Glutamatergic neuron (in vitro differentiated cells): ENCODE measurements around the gene PCDHGA5. TPM values are rescaled to one million over a fixed set of nuclear protein-coding genes. Genes with fewer than 3 reads are reported as not detected.
"Not testable (repeated sequence)": the region's sequence is repeated elsewhere in the genome, so short reads cannot be mapped to it uniquely, and the experiment has no call there.

Experiments used
- DNase-seq: peaks from one replicate; pipeline ENCODE4 v3.0.0; 2022
- H3K27ac Mint-ChIP-seq: one replicate; pipeline ENCODE4 v1.8.0; 2020; ENCODE audit warnings: mild to moderate bottlenecking, mixed read lengths, inconsistent platforms; ENCODE audit not compliant: unreplicated experiment
- H3K27me3 Mint-ChIP-seq: one replicate; pipeline ENCODE4 v1.8.0; 2020; ENCODE audit warnings: mild to moderate bottlenecking, moderate library complexity, mixed read lengths, inconsistent platforms; ENCODE audit not compliant: unreplicated experiment
- H3K36me3 Mint-ChIP-seq: one replicate; pipeline ENCODE4 v1.8.0; 2020; ENCODE audit warnings: mild to moderate bottlenecking, mixed read lengths, inconsistent platforms; ENCODE audit not compliant: unreplicated experiment
- H3K4me1 Mint-ChIP-seq: one replicate; pipeline ENCODE4 v1.8.0; 2020; ENCODE audit warnings: mild to moderate bottlenecking, low read depth, mixed read lengths, inconsistent platforms; ENCODE audit not compliant: unreplicated experiment
- H3K4me3 Mint-ChIP-seq: one replicate; pipeline ENCODE4 v1.8.0; 2020; ENCODE audit warnings: mild to moderate bottlenecking, mixed read lengths, inconsistent platforms; ENCODE audit not compliant: unreplicated experiment
- H3K9me3 Mint-ChIP-seq: one replicate; pipeline ENCODE4 v1.8.0; 2020; ENCODE audit warnings: mild to moderate bottlenecking, moderate library complexity, mixed read lengths, inconsistent platforms; ENCODE audit not compliant: unreplicated experiment
- CTCF ChIP-seq: fragments of 200-600 bp; sonication (generic); IDR thresholded peaks from one replicate; pipeline ENCODE4 v1.5.0; 2021; ENCODE audit not compliant: partially characterized antibody, unreplicated experiment
- total RNA-seq: library from RNA; stranded (reverse); fragmentation: NEBNext Ultra II Directional; extraction: Animal tissue kit (Norgen Biotek cat#: 25700); gene quantifications from one replicate; pipeline ENCODE4 v1.2.1, GENCODE V29; 2021; ENCODE audit not compliant: unreplicated experiment

The PCDHGA5 gene
- total RNA-seq, 1 donor from 2014 or later = 4.6 TPM

- Mint-ChIP-seq H3K9me3 (peaks cover 21% of the 10 kb centered on the region), H3K27ac (no peak within 1 kb of the TSS), H3K4me3 (peak within 1 kb of the TSS; percentile 25), H3K27me3 (no peaks in the 10 kb centered on the region), H3K36me3 (peaks cover 55% of the 10 kb centered on the region), H3K4me1 (no peaks in the 10 kb centered on the region)
- no peak for TF ChIP-seq CTCF
- DNase-seq = no peak
Measured at GRCh38 chr5:141373673-141374317, 9.8 kb downstream of the PCDHGA5 start, which contains the start of gene PCDHGA6. Gene PCDHGA6, plus strand, starts transcription at chr5:141373891. Its CDS starts 193 bp downstream, at chr5:141374084.

GRCh38 chr5:141374627-141375026 lies 10.7 kb downstream of the PCDHGA5 start:
- no peak overlapping the region for H3K4me3 Mint-ChIP-seq
- no peak for TF ChIP-seq CTCF
- H3K9me3 Mint-ChIP-seq = peaks cover 21% of the 10 kb centered on the region
- no peaks in the 10 kb centered on the region for H3K4me1 Mint-ChIP-seq
- H3K36me3 Mint-ChIP-seq = peaks cover 55% of the 10 kb centered on the region
- H3K27me3 Mint-ChIP-seq = no peaks in the 10 kb centered on the region
- no peak overlapping the region for H3K27ac Mint-ChIP-seq
- no peak for DNase-seq

- not testable (repeated sequence) for H3K4me1 Mint-ChIP-seq, H3K4me3 Mint-ChIP-seq, H3K27ac Mint-ChIP-seq, DNase-seq, H3K27me3 Mint-ChIP-seq
- H3K9me3 Mint-ChIP-seq = peaks cover 18% of the 10 kb centered on the region
- peaks cover 46% of the 10 kb centered on the region for H3K36me3 Mint-ChIP-seq
Measured at GRCh38 chr5:141375444-141376155, 11.6 kb downstream of the PCDHGA5 start.

- no peak within 1 kb of the TSS for H3K27ac Mint-ChIP-seq
- no peaks in the 10 kb centered on the region for H3K27me3 Mint-ChIP-seq
- peak within 1 kb of the TSS; percentile 38 for H3K4me3 Mint-ChIP-seq
- DNase-seq = no peak
- no peaks in the 10 kb centered on the region for H3K4me1 Mint-ChIP-seq
- TF ChIP-seq CTCF = no peak
- peaks cover 55% of the 10 kb centered on the region for H3K36me3 Mint-ChIP-seq
- H3K9me3 Mint-ChIP-seq = peaks cover 20% of the 10 kb centered on the region
Measured at GRCh38 chr5:141382469-141383294, 18.7 kb downstream of the PCDHGA5 start, which contains the start of gene PCDHGA7. Gene PCDHGA7, plus strand, starts transcription at chr5:141382742. Its CDS starts 158 bp downstream, at chr5:141382900.

- Mint-ChIP-seq H3K36me3 (peaks cover 58% of the 10 kb centered on the region), H3K27ac (no peak overlapping the region), H3K4me3 (no peak overlapping the region), H3K9me3 (peaks cover 22% of the 10 kb centered on the region), H3K4me1 (no peaks in the 10 kb centered on the region), H3K27me3 (no peaks in the 10 kb centered on the region)
- TF ChIP-seq CTCF = no peak
- no peak for DNase-seq
Measured at GRCh38 chr5:141383345-141383744, 19.4 kb downstream of the PCDHGA5 start.
